Colon (tissue), 2 donors: ENCODE measurements around the gene CACNB1.

Experiments used
- FAIRE-seq: peaks from 2 replicates; lab custom pipeline; 2012; peaks lifted over from hg19 to GRCh38; lab: Jason Lieb, UNC
- donor health status: control.
- donor health status: control.

Gene CACNB1

GRCh38 chr17:39200957-39201510 is 3.6 kb upstream of the CACNB1 start:
- FAIRE-seq: no peak

- no peak for FAIRE-seq
Measured at GRCh38 chr17:39200070-39200879, 2.8 kb upstream of the CACNB1 start, which contains the start of gene RPL19. RPL19 (plus strand) TSS chr17:39200283; CDS start chr17:39200345, 62 bp downstream.

- FAIRE-seq: no peak
Measured at GRCh38 chr17:39199820-39200069, 2.3 kb upstream of the CACNB1 start.

- no peak for FAIRE-seq
Measured at GRCh38 chr17:39198186-39198566, 707 bp upstream of the CACNB1 start.

GRCh38 chr17:39196808-39197291 is 619 bp downstream of the CACNB1 start:
- no peak for FAIRE-seq

GRCh38 chr17:39196241-39196807 is 1.1 kb downstream of the CACNB1 start:
- FAIRE-seq: no peak

GRCh38 chr17:39195568-39196160 is 1.8 kb downstream of the CACNB1 start:
- no peak for FAIRE-seq

- no peak for FAIRE-seq
Measured at GRCh38 chr17:39194985-39195524, 2.4 kb downstream of the CACNB1 start.

- FAIRE-seq: no peak
Measured at GRCh38 chr17:39194089-39194984, 3.1 kb downstream of the CACNB1 start.

GRCh38 chr17:39193346-39193745 is 4.1 kb downstream of the CACNB1 start:
- no peak for FAIRE-seq

- no peak for FAIRE-seq
Measured at GRCh38 chr17:39192901-39193300, 4.6 kb downstream of the CACNB1 start.

- FAIRE-seq: no peak
Measured at GRCh38 chr17:39191750-39192510, 5.5 kb downstream of the CACNB1 start.

- FAIRE-seq: no peak
Measured at GRCh38 chr17:39187152-39187830, 10.2 kb downstream of the CACNB1 start.

- no peak for FAIRE-seq
Measured at GRCh38 chr17:39186481-39187002, 10.9 kb downstream of the CACNB1 start.

- no peak for FAIRE-seq
Measured at GRCh38 chr17:39183720-39184119, 13.7 kb downstream of the CACNB1 start.

- no peak for FAIRE-seq
Measured at GRCh38 chr17:39183045-39183444, 14.4 kb downstream of the CACNB1 start.

GRCh38 chr17:39181303-39181702 is 16.2 kb downstream of the CACNB1 start:
- no peak for FAIRE-seq

- no peak for FAIRE-seq
Measured at GRCh38 chr17:39178536-39178935, 18.9 kb downstream of the CACNB1 start.

GRCh38 chr17:39177256-39177655 is 20.2 kb downstream of the CACNB1 start:
- no peak for FAIRE-seq

GRCh38 chr17:39175695-39176093 is 21.8 kb downstream of the CACNB1 start:
- FAIRE-seq: no peak
